Renal cortex interstitium (tissue), 15 donors: ENCODE data around the gene DNMT3L. TPM values are rescaled to one million over a fixed set of nuclear protein-coding genes. Genes with fewer than 3 reads are reported as not detected.
"Not testable (repeated sequence)": the region's sequence is repeated elsewhere in the genome, so short reads cannot be mapped to it uniquely, and the experiment has no call there.

Experiments
- DNase-seq, 11 donors: peaks; one replicate each; pipeline ENCODE4 v3.0.0-alpha.2; 2013; ENCODE audit warnings: low read depth in 9 of 11, low spot score in 4 of 11; ENCODE audit errors: extremely low read depth in 1 of 11
- long read RNA-seq, 16 experiments: transcript quantifications; one replicate each; lab custom pipeline, GENCODE V29; 2026
- polyA plus RNA-seq, 3 donors: library from polyadenylated mRNA; unstranded; fragments of 120-200 nt; gene quantifications; one replicate each; pipeline ENCODE4 v1.2.1, GENCODE V29; 2013; ENCODE audit not compliant: insufficient read length in 3 of 3

The DNMT3L gene
- polyA plus RNA-seq: not detected
- long read RNA-seq, donor 1: 0 reads
- long read RNA-seq, donor 2: 0 reads
- long read RNA-seq, donor 3: 0 reads
- long read RNA-seq, donor 4: 0 reads
- long read RNA-seq, donor 5, partial matches to known transcripts: 97 of 97 reads
- long read RNA-seq, donor 5, other reads (novel, unspliced or antisense): 0 of 97 reads
- long read RNA-seq, donor 6: 0 reads
- long read RNA-seq, donor 7: 0 reads
- long read RNA-seq, donor 8: 0 reads
- long read RNA-seq, donor 9: 0 reads
- long read RNA-seq, donor 10: 0 reads
- long read RNA-seq, donor 11: 0 reads
- long read RNA-seq, donor 12: 0 reads
- long read RNA-seq, donor 13: 0 reads
- long read RNA-seq, donor 14: 0 reads
- long read RNA-seq, donor 15: 0 reads
- long read RNA-seq, donor 16: 0 reads

DNA sequence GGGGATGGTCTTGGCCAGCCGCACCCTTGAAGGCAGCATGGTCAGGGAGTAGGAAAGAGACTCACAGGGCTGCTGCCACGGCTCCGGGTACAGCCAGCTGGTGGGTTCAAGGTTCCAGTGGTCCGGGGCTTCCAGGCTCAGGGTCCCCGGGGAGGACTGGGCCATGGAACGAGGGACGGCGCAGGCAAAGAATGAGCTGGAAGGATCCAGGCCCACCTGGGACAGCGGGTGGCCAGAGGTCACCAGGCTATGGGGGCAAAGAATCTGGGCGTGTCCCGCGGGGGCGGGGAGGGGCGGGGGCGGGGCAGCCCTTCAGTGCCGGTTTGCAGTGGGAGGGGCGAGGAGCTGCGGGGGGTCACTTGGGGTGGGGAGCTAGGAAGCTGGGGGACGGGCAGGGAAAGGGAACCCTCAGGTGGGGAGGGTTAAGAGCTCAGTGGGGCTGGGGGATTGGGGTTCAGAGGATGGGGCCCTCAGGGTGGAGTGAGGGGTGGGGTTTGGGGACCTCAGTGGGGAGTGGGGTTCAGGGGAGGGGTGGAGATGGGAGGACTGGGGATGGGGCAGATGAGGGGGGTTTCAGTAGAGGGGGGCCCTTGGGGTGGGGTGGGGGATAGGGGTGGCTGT lies at the start of gene DNMT3L:
TSS of gene DNMT3L (minus strand) at position 223 of the 621 bp plus-strand sequence. CDS start 638 bp downstream, outside the sequence.
- DNase-seq: no peak

DNA sequence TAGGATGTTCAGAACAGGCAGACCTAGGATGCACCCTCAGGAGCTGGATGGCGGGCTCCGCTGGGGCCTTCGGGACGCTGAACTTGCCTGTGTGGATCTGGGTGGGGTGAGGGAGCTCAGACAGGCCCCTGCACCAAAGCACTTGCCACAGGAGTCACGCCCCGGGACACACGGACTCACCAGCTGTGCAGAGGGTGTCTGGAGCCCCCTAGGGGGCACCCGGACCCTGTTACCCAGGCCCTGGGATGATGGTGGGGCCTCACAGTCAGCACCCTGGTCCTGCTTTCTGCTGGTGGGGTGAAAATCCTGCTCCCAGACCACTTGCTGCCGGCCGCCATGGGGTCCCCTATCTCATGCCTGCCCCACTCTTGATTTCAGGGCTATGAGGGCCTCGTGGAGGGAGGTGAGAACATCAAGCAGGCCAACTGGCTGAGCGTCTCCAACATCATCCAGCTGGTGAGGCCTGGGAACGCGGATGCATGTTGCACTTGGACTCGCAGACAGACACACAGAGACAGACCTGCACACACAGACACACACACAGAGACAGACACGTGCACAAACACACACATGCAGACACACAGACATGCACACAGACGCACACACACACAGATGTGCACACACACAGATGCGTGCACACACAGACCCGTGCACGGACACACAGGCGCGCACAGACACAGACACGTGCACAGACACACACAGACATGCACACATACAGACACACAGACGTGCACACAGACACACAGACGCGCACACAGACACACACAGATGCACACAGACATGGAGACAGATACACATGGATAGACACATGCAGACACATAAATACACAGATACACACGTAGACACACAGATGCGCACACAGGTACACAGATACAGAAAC lies 49.2 kb upstream of the DNMT3L start:
- no peak for DNase-seq

DNA sequence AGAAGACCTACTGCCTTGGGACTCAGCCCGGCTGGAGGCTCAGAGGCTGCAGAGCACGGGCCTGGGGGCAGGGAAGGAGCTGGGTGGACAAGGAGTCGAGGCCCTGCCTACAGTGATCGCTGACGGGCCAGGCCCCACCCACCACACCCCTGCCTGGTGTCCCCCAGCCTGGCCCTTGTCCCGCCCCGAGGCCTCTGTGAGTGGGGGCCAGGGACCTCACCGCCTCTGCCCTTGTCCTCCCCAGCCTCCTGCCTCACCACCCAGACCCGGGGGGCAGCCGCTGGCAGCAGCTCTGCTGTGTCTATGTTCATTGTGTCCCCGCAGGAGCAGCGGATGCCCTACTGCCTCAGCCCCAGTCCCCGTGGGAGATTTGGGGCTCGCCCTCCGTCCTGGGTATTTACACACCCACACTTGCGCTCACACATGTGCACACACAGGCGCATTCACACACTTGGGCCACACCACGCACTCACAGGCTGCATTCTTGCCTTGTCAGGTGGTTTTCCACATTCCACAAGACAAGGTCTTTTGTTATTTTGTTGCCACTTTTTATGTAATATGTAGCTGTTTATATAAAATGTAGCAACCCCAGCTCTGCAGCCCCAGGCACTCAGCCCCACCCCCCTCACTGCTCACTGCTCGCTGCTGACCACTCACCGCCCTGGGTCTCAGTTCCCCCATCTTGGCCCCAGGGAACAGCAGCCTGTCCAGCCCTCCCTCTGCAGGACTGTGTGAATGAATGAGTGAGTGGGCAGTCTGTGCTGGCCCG lies 45.4 kb upstream of the DNMT3L start:
- DNase-seq: no peak

DNA sequence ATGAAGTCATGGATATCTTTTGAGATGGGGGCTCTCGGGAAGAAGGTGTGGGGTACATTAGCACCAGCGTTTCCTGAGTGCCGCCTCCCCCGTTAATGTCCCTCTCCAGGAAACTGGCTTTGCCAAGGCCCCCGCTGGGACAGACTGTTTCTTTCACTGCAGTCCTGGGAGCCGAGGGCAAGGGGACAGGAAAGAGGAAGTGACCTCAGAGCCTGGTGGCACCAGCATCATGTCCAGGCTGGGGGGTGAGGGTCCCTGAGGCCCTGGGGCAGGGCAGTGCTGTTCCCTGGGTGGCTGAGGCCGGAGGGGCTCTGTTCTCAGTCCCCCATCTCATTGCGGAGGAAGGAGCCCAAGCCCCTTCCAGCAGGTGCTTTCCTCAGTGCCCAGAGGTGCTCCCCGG lies 44.0 kb upstream of the DNMT3L start:
- DNase-seq: no peak

DNA sequence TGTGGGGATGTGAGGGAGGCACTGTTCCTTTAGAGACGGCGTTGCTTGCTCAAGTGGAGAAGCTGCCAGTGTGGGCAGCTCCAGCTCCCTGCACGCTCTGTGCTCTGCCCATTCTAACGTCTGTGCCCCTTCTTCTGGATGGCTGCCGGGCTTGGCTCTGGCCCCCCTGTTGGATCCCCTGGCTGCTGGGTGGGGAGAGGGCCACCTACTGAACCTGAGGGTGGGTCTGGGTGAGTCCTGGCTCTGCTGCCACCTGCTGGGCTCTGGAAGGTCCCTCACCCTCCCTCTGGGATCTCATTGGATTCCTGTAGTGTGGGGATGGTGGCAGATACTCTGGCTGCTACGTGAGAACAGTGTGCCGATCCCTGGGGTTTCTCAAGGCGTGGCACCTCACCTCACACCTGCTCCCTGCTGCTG lies 43.2 kb upstream of the DNMT3L start:
- DNase-seq: peak in 2 of 11 donors; percentile 51 to 58

DNA sequence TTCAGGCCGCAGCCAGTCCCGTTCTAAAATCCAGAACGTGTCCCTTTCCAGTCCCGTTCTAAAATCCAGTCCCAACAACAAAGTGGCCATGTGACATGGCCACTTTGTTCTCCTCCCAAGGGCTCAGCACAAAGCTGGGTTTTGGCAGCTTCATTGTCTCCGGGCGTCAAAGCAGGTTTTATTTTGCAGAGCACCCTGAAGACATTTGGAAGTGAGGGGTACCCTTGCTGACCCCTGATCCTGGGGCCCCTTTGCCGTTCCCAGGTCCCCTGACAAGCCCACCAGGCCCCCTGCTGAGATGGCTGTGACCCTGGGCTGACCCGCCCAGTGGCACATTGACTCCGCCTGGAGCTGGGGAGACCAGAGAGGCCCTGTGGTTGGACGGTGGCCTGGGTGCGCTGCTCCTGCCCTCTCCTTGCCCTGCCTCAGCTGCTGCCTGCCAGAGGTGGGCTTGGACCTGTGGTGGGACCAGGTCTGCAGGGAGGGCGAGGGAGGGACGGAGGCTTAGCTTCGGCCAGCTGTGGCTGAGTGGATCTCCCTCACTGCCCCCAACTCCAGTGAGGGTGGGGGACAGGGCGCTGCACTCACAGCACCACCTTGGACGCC lies 42.4 kb upstream of the DNMT3L start:
- DNase-seq: no peak

DNA sequence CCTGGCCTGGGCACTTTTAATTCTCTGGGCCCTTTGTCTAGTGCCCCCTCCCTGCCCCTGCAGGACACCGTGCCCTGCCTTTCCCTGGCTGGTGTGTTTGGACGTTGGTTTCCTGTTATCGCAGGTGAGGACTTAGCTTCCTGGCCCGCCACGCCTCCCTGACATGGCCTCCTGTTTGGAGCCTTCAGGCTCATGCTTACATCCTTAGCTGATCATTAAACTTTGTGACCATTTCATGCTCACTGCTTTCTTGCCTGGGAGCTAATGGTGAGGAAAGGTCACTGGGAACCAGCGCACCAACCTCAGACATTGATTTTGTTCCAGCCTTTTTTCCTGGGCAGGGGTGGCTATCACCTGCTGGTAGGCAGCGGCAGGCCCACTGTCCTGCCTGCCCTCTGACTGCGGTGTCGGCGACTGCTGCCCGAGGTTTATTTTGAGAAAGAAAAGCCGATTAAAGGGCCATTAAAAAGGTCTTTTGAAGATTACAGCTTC lies 41.8 kb upstream of the DNMT3L start:
- peak in 1 of 11 donors; percentile 69 for DNase-seq

DNA sequence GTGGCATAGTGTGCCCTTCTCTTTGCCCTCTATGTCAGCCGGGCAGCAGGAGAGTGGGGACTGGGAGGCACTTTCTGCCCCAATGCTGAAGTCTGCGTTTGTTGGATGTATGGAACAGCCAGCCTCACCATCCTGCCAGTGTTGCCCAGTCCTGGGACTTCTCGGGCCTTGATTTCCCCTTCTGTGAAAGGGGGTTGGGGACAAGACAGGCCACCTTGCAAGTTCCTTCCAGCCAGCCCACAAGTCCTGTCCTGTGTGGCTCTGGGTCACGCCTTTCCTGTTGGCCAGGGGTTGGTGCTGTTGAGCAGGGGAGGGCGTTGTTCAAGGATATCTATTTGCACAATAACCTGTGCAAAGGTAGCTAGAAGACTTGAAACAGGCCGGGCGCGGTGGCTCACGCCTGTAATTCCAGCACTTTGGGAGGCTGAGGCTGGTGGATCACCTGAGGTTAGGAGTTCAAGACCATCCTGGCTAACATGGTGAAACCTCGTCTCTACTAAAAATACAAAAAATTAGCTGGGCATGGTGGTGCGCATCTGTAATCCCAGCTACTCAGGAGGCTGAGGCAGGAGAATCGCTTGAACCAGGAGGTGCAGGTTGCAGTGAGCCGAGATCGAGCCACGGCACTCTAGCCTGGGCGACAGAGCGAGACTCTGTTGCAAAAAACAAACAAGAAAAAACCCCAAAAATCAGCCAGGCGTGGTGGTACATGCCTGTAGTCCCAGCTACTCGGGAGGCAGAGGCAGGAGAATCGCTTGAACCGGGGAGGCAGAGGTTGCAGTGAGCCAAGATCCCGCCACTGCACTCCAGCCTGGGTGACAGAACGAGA lies 41.1 kb upstream of the DNMT3L start:
- DNase-seq: not testable (repeated sequence)

DNA sequence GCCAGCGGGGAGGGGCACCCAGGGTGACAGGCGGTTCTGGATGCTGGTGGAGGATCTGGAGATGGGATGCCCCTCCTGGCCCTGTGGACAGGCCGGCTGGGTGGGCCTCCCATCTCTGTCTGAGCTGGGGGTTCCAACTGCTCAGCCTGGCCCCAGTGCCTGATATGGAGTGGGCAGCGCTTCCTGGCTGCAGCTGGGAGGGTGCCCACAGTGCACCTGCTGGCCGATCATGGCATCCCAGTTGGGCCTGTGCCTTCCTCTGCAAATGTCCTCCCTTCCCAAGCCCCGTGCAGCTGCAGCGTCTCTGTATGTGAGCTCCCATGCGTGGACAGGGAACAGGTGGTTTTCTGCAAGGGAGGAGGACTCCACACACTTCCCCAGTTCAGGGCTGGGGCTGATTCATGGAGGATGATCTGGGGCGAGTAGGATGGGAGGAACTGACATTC lies 40.3 kb upstream of the DNMT3L start:
- DNase-seq: no peak

DNA sequence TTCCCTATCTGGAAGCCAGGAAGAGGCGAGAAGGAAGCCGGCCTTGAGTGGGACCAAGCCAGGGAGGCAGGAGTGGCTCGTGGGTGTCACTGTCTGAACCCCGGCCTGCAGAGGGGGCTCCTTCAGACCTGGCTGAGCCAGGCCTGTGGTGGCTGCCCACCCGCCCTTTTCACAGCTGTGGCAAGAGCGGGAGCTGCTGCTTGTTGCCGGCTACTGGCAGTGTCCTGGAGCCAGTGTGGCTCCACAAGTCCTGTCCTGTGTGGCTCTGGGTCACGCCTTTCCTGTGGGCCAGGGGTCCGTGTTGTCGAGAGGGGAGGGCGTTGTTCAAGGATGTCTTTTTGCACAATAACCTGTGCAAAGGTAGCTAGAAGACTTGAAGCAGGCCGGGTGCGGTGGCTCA lies 39.4 kb upstream of the DNMT3L start:
- DNase-seq: no peak

DNA sequence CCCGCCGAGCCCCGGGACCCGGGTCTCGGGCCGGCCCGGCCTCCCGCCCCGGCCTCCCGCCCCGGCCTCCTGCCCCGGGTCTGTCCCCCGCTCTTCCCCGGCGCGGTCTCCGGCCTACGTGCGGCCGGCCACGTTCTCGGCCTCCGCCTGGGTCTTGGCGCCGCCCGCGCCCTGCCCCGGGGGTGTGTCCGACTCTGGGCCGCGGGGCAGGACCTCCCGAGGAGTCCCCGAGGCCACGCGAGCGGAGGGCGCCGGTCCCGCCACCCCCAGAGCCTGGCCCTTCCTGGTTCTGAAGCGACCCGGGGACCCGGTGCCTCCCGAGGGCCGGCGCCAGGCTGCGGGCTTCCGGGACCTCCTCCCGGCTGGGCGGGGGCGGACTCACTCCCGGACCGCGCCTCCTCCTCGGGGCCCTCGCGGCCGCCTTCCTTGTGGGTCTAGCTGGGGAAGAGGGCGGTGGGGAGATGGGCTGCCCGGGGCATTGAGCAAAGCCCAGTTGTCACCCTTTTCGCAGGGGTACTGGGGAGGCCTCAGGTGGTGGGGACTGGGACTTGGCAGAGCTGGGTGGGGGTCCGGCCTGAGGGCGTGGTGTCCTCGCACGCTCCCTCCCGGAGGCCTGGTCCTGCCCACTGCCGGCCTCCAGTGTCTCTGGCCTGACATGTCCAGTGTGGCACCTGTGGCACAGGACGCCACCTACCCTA lies 38.7 kb upstream of the DNMT3L start:
- DNase-seq: no peak

DNA sequence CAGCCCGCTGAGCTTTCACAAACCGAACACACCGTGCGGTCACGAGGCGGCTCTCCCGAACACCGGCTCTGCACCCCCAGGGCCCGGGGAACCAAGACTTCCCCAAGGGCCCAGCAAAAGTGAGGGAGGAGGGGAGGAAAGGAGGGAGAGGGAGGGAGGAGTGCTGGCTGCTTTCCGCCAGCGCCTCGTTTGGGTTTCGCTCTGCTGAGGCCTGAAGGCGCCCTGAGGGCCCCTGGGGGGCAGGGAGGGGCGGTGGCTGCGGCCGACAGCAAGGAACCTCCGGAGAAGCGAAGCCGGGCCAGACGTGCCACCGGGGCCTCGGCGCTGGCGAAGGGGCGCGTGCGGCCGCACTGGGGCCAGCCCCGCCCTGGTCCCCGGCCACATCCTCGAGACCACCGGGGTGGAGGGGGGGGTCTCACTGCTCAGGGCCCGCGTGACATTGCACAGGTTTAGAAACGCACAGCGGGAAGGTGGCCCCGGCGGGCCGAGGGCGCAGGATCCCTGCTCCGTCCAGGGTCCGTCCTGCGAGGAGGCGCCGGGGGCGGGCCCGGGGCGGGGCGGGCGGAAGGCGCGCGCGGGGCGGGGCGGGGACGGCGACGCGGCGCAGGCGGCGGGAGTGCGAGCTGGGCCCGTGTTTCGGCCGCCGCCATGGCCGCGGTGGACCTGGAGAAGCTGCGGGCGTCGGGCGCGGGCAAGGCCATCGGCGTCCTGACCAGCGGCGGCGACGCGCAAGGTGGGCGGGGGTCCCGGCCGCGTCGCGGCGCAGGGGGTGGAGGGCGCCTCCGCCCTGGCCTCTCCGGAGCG lies 38.0 kb upstream of the DNMT3L start, which contains the start of gene PFKL:
TSS of gene PFKL (plus strand) at position 596 of the 804 bp plus-strand sequence. CDS start at position 649, 53 bp downstream.
- peak in 1 of 11 donors; percentile 55 for DNase-seq

DNA sequence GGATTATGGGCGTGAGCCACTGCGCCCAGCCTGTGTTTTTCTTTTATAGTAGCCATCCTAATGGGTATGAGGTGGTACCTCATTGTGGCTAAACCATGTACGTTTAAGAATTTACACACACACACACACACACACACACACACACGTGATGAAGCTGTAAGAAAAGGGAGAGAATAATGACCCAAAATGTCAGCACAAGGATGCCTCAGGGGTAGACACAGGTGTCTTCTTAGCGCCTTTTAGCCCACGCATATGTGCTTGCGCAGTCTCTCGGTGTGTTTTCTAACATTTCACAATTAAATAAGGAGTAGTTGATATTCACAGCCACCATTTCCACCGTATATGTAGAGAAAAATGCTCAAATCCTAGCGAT lies 37.4 kb upstream of the DNMT3L start:
- DNase-seq: no peak

DNA sequence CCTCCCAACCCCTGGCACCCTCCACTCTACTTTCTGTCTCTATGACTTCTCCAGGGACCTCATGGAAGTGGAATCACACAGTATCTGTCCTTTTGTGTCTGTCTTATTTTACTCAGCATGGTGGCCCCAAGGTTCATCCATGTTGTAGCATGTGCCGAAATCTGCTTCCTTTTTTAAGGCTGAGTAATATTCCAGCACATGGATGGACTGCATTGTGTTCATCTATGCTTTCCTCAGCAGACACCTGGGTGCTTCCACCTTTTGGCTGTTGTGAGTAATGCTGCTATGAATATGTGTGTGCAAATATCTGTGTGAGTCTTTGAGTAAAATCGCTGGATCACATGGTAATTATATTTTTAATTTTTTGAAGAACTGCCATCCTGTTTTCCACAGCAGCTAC lies 36.6 kb upstream of the DNMT3L start:
- no peak for DNase-seq

DNA sequence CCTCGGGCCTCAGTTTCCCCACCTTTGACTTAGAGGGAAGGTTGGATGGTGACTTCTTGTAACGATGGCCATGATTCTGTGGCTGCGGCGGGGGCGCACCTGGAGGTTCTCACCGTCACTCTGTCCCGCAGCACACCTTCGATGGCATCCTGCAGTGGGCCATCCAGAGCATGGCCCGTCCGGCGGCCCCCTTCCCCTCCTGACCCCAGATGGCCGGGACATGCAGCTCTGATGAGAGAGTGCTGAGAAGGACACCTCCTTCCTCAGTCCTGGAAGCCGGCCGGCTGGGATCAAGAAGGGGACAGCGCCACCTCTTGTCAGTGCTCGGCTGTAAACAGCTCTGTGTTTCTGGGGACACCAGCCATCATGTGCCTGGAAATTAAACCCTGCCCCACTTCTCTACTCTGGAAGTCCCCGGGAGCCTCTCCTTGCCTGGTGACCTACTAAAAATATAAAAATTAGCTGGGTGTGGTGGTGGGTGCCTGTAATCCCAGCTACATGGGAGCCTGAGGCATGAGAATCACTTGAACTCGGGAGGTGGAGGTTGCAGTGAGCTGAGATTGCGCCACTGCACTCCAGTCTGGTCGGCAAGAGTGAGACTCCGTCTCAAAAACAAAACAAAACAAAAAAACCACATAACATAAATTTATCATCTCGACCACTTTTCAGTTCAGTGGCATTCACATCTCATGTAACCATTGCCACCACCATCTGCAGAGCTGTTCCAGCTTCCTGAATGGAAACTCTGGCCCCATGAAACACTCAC lies 36.0 kb upstream of the DNMT3L start:
- peak in 8 of 11 donors; percentile 59 to 83 (median 78) for DNase-seq
